ENCODE measurements around the gene IL15RA.

IL15RA gene

GRCh38 chr10:5919568-5919967 is 57.8 kb downstream of the IL15RA start:
- TF ChIP-seq CTCF (IDR thresholded peaks at IDR 0.05) = no peak

GRCh38 chr10:5918763-5919162 is 58.6 kb downstream of the IL15RA start:
- TF ChIP-seq CTCF (IDR thresholded peaks at IDR 0.05) = no peak

DNA sequence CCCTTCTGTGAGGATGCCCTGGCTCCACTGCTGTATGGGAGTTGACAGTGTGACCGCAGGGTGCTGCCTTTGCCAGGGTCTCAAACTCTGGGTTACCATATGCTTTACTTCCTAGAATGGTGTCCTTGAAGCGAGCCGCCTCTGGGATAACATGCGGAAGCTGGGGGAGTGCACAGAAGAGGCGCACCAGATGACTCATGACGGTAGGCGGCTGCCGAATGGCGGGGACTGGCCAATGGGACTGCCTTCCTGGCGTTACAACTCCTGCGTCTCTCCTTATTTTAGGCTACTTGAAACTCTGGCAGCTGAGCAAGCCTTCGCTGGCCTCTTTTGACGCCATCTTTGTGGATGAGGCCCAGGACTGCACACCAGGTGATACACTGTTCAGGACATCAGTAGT is 60.0 kb downstream of the IL15RA start:
- no peak for TF ChIP-seq CTCF (IDR thresholded peaks at IDR 0.05)

GRCh38 chr10:5915451-5915850 is 61.9 kb downstream of the IL15RA start:
- TF ChIP-seq CTCF (IDR thresholded peaks at IDR 0.05) = no peak

- TF ChIP-seq CTCF (IDR thresholded peaks at IDR 0.05) = no peak
These were observed 63.6 kb downstream of the IL15RA start for GRCh38 chr10:5913736-5914135.

DNA sequence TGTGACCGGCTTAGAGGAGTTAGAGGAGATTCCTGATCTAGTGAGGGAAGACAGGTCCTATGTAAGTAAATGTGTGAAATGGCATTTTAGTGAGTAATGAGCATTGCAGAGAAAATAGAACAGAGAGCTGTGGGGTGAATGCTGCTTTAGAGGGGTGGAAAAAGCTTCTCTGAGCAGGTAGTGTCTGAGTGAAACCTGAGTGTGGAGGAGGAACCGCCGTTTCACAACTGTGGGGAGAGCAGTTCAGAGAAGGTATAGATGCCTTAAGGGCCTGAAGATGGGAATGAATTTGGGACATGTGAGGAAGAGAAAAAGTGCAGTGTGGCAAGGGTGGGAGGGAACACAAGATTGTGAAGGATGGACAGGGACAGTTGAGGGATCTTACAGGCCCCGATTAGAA is 65.7 kb downstream of the IL15RA start:
- no peak for TF ChIP-seq CTCF (IDR thresholded peaks at IDR 0.05)

GRCh38 chr10:5910323-5911100 is 66.8 kb downstream of the IL15RA start:
- TF ChIP-seq CTCF (IDR thresholded peaks at IDR 0.05) = no peak

GRCh38 chr10:5906651-5907050 is 70.7 kb downstream of the IL15RA start:
- no peak for TF ChIP-seq CTCF (IDR thresholded peaks at IDR 0.05)
